GM18519 (cell line): Measurements from ENCODE around the gene UBC.

Experiments
- ATAC-seq: cut with Tn5 transposase; IDR thresholded peaks from one replicate; pipeline ENCODE4 v1.9.1; 2021; ENCODE audit warnings: mild to moderate bottlenecking, moderate library complexity; ENCODE audit not compliant: unreplicated experiment, low FRiP score

The UBC gene

GRCh38 chr12:124867401-124867930, 47.0 kb downstream of the UBC start:
- no peak for ATAC-seq

- no peak for ATAC-seq
These were observed 47.5 kb downstream of the UBC start for GRCh38 chr12:124866883-124867400.

GRCh38 chr12:124866195-124866882, 48.1 kb downstream of the UBC start:
- ATAC-seq: no peak

- ATAC-seq: no peak
These were observed 48.7 kb downstream of the UBC start for GRCh38 chr12:124865728-124866127.

- ATAC-seq: no peak
These were observed 50.1 kb downstream of the UBC start for GRCh38 chr12:124864326-124864752.

- ATAC-seq: peak; percentile 56
These were observed 50.8 kb downstream of the UBC start, which contains the start of gene SCARB1 for GRCh38 chr12:124863416-124864325. Gene SCARB1, minus strand, starts transcription at chr12:124863864. Its CDS starts 144 bp downstream, at chr12:124863720.

- ATAC-seq: peak; percentile 1
These were observed 51.6 kb downstream of the UBC start for GRCh38 chr12:124862768-124863415.

GRCh38 chr12:124861898-124862676, 52.4 kb downstream of the UBC start:
- ATAC-seq: no peak
